OCI-LY1 (cell line): ENCODE results near the gene POLR3A.

Experiments used
- H2AFZ ChIP-seq: fragments of 200-600 bp; sonication (generic), shearing (Covaris generic); 2 replicates; pipeline ENCODE4 v1.6.0; 2014; ENCODE audit warnings: antibody characterized with exemption, mild to moderate bottlenecking, low read length
- H3F3A ChIP-seq: fragments of 200-600 bp; sonication (generic), shearing (Covaris generic); 2 replicates; pipeline ENCODE4 v1.6.0; 2014; ENCODE audit warnings: mild to moderate bottlenecking, antibody characterized with exemption, low read length, moderate library complexity; ENCODE audit not compliant: insufficient read depth
- H3K27ac ChIP-seq: fragments of 200-600 bp; sonication (generic); 2 replicates; pipeline ENCODE4 v1.5.1; 2014; ENCODE audit warnings: low read length, mixed run types, mild to moderate bottlenecking, low read depth; ENCODE audit not compliant: poor library complexity, severe bottlenecking
- H3K27me3 ChIP-seq: fragments of 200-600 bp; sonication (generic); 2 replicates; pipeline ENCODE4 v1.6.0; 2014; ENCODE audit warnings: antibody characterized with exemption, mild to moderate bottlenecking, low read length, moderate library complexity; ENCODE audit not compliant: insufficient read depth
- H3K36me3 ChIP-seq: fragments of 200-600 bp; sonication (generic); 2 replicates; pipeline ENCODE4 v1.6.1; 2014; ENCODE audit warnings: mild to moderate bottlenecking, antibody characterized with exemption, low read length, moderate library complexity, mixed read lengths; ENCODE audit not compliant: insufficient read depth
- H3K4me1 ChIP-seq: fragments of 200-600 bp; sonication (generic); 2 replicates; pipeline ENCODE4 v1.5.1; 2014; ENCODE audit warnings: mild to moderate bottlenecking, low read length, moderate library complexity; ENCODE audit not compliant: insufficient read depth, severe bottlenecking
- H3K4me2 ChIP-seq: fragments of 200-600 bp; sonication (generic), shearing (Covaris generic); 2 replicates; pipeline ENCODE4 v1.6.1; 2014; ENCODE audit warnings: low read length
- H3K4me3 ChIP-seq: fragments of 200-600 bp; sonication (generic); 2 replicates; pipeline ENCODE4 v1.5.1; 2014; ENCODE audit warnings: low read length, low read depth, mild to moderate bottlenecking, mixed read lengths; ENCODE audit not compliant: poor library complexity, severe bottlenecking
- H3K79me2 ChIP-seq: fragments of 200-600 bp; shearing (Covaris generic); 2 replicates; pipeline ENCODE4 v1.6.1; 2016; ENCODE audit warnings: mixed run types, low read length, mixed read lengths; ENCODE audit not compliant: insufficient read depth
- H3K9ac ChIP-seq: fragments of 200-600 bp; sonication (generic), shearing (Covaris generic); 2 replicates; pipeline ENCODE4 v1.6.1; 2014; ENCODE audit warnings: mild to moderate bottlenecking, low read length, mixed read lengths
- H3K9me2 ChIP-seq: fragments of 200-600 bp; sonication (generic), shearing (Covaris generic); 2 replicates; pipeline ENCODE4 v1.6.1; 2014; ENCODE audit warnings: low read depth, mild to moderate bottlenecking, low read length, mixed read lengths
- H3K9me3 ChIP-seq: fragments of 200-600 bp; shearing (Covaris generic); 2 replicates; pipeline ENCODE4 v1.6.1; 2014; ENCODE audit warnings: low read length, mixed read lengths
- H4K20me1 ChIP-seq: fragments of 200-600 bp; sonication (generic), shearing (Covaris generic); 2 replicates; pipeline ENCODE4 v1.6.0; 2016; ENCODE audit warnings: mild to moderate bottlenecking, low read length; ENCODE audit not compliant: insufficient read depth
- EZH2 ChIP-seq: fragments of 200-600 bp; sonication (generic), shearing (Covaris generic); IDR thresholded peaks from 2 replicates; pipeline ENCODE4 v1.8.0; 2017; ENCODE audit warnings: borderline replicate concordance, mixed run types, mild to moderate bottlenecking, antibody characterized with exemption, low read length, moderate library complexity, mixed read lengths
- TF ChIP-seq, protein P1 (sequence below): fragments of 200-600 bp; sonication (generic), shearing (Covaris generic); IDR thresholded peaks from 2 replicates; pipeline ENCODE4 v1.5.1; 2017; ENCODE audit warnings: mild to moderate bottlenecking, antibody characterized with exemption, low read length, moderate library complexity, mixed read lengths

POLR3A gene

DNA sequence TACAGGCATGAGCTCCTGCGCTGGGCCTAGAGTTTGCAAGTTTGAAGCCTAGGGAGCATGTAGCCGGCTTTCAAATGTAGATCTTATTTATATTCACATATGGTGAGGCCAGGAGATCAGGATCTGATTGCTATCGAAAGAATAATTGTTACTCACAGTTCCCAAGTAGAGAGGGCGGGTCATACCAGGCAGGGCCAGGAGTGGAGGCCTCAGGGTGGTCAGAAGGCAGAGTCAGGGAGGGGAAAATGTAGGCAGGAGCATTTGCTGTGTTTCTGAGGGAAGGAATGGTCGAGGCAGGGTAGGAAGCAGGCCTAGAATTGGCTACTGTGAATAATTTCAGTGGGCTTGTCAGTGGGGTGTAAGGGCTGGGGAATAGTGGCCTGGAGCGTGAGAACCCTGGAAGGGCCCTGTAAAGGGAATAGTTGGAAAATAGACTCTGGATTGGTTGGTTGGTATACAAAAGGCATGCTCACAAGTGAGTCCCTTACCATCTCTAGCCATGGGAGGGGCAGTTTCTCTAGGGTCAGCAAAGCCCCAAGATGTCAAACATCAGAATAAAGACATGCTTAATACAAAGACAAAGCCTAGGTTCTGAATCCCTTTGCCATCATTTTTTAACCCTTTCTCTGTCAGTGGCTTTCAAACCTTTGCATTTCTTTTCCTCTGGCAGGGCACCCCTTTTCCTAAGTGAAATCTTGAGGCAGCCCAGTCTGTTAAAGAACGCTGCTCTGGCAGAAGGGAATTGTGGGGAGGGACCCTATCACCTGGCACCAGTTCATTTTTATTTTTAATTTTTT, 66.8 kb downstream of the POLR3A start:
- Histone ChIP-seq H3K27ac (no peak overlapping the region), H3K4me1 (no peaks in the 10 kb centered on the region), H3K4me2 (no peak overlapping the region), H3K79me2 (no peaks in the 10 kb centered on the region), H3K9me2 (no peaks in the 10 kb centered on the region), H2AFZ (no peak overlapping the region), H3K9me3 (no peaks in the 10 kb centered on the region), H3K27me3 (no peaks in the 10 kb centered on the region; the same call in 1 of the 2 replicates), H3F3A (no peaks in the 10 kb centered on the region), H3K9ac (no peak overlapping the region), H3K36me3 (no peaks in the 10 kb centered on the region), H4K20me1 (no peaks in the 10 kb centered on the region), H3K4me3 (no peak overlapping the region)
- no peak for TF ChIP-seq EZH2
- TF ChIP-seq, protein P1, sequence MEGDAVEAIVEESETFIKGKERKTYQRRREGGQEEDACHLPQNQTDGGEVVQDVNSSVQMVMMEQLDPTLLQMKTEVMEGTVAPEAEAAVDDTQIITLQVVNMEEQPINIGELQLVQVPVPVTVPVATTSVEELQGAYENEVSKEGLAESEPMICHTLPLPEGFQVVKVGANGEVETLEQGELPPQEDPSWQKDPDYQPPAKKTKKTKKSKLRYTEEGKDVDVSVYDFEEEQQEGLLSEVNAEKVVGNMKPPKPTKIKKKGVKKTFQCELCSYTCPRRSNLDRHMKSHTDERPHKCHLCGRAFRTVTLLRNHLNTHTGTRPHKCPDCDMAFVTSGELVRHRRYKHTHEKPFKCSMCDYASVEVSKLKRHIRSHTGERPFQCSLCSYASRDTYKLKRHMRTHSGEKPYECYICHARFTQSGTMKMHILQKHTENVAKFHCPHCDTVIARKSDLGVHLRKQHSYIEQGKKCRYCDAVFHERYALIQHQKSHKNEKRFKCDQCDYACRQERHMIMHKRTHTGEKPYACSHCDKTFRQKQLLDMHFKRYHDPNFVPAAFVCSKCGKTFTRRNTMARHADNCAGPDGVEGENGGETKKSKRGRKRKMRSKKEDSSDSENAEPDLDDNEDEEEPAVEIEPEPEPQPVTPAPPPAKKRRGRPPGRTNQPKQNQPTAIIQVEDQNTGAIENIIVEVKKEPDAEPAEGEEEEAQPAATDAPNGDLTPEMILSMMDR, result no peak

- no peaks in the 10 kb centered on the region for H4K20me1 ChIP-seq
- no peaks in the 10 kb centered on the region for H3K79me2 ChIP-seq
- no peaks in the 10 kb centered on the region for H3F3A ChIP-seq
- H3K4me2 ChIP-seq, result no peak overlapping the region
- H3K4me1 ChIP-seq, result no peaks in the 10 kb centered on the region
- no peak overlapping the region for H2AFZ ChIP-seq
- H3K27me3 ChIP-seq, result no peaks in the 10 kb centered on the region; the same call in 1 of the 2 replicates
- H3K9ac ChIP-seq, result no peak overlapping the region
- no peaks in the 10 kb centered on the region for H3K9me3 ChIP-seq
- H3K36me3 ChIP-seq, result no peaks in the 10 kb centered on the region
- no peaks in the 10 kb centered on the region for H3K9me2 ChIP-seq
- H3K4me3 ChIP-seq, result no peak overlapping the region
- no peak overlapping the region for H3K27ac ChIP-seq
- TF ChIP-seq, protein P1, result no peak
- TF ChIP-seq EZH2, result no peak
Observed at GRCh38 chr10:77961668-77962067, 67.6 kb downstream of the POLR3A start.

DNA sequence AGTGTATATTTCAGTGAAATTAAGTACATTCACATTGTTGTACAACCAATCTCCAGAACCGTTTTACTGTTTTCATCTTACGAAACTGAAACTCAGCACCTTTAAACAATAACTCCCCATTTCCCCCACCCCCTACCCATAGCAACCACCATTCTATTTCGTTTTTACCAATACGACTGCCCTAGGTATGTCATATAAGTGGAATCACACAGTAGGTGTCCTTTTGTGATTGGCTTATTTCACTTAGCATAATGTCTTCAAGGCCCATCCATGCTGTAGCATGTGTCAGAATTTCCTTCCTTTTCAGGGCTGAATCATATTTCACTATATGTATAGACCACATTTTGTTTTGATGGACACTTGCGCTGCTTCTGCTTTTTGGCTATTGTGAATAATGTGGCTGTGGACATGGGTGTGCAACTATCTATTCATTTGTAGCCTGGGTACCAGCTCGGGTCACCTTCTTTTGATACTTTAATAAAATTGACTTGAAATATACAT, 68.4 kb downstream of the POLR3A start:
- Histone ChIP-seq H3K27ac (no peak overlapping the region), H3K4me1 (no peaks in the 10 kb centered on the region), H3K4me2 (no peak overlapping the region), H3K79me2 (no peaks in the 10 kb centered on the region), H2AFZ (no peak overlapping the region), H4K20me1 (no peaks in the 10 kb centered on the region), H3F3A (no peaks in the 10 kb centered on the region), H3K27me3 (no peaks in the 10 kb centered on the region; the same call in 1 of the 2 replicates), H3K4me3 (no peak overlapping the region), H3K9me2 (no peaks in the 10 kb centered on the region), H3K36me3 (no peaks in the 10 kb centered on the region), H3K9me3 (no peaks in the 10 kb centered on the region), H3K9ac (no peak overlapping the region)
- TF ChIP-seq, protein P1, result no peak
- TF ChIP-seq EZH2, result no peak
